HG03135 (cell line): ENCODE results near the gene ATF2.
A peak's percentile ranks its signal among the peaks of the same experiment; 100 is the strongest.
"Not testable (repeated sequence)": the region's sequence is repeated elsewhere in the genome, so short reads cannot be mapped to it uniquely, and the experiment has no call there.

ENCODE experiments used
- ATAC-seq: cut with Tn5 transposase; IDR thresholded peaks from one replicate; pipeline ENCODE4 v1.9.1; 2021; ENCODE audit warnings: mild to moderate bottlenecking, moderate library complexity; ENCODE audit not compliant: unreplicated experiment

ATF2 gene

GRCh38 chr2:175167076-175167791 is 769 bp downstream of the ATF2 start:
- ATAC-seq, result no peak

GRCh38 chr2:175166216-175166824 is 1.7 kb downstream of the ATF2 start:
- ATAC-seq, result no peak

GRCh38 chr2:175164235-175164634 is 3.8 kb downstream of the ATF2 start:
- no peak for ATAC-seq

GRCh38 chr2:175158894-175159293 is 9.1 kb downstream of the ATF2 start:
- ATAC-seq, result no peak

GRCh38 chr2:175156534-175156933 is 11.5 kb downstream of the ATF2 start:
- no peak for ATAC-seq

GRCh38 chr2:175154661-175155082 is 13.3 kb downstream of the ATF2 start:
- ATAC-seq, result peak; percentile 76

- peak; percentile 64 for ATAC-seq
Observed at GRCh38 chr2:175152242-175152641, 15.8 kb downstream of the ATF2 start.

GRCh38 chr2:175151791-175152190 is 16.2 kb downstream of the ATF2 start:
- no peak for ATAC-seq

- no peak for ATAC-seq
Observed at GRCh38 chr2:175147186-175147585, 20.8 kb downstream of the ATF2 start.

- ATAC-seq, result no peak
Observed at GRCh38 chr2:175143678-175144077, 24.3 kb downstream of the ATF2 start.

GRCh38 chr2:175143191-175143590 is 24.8 kb downstream of the ATF2 start:
- no peak for ATAC-seq

- ATAC-seq, result no peak
Observed at GRCh38 chr2:175140332-175140731, 27.7 kb downstream of the ATF2 start.

GRCh38 chr2:175137793-175138192 is 30.2 kb downstream of the ATF2 start:
- ATAC-seq, result no peak

GRCh38 chr2:175136334-175137215 is 31.4 kb downstream of the ATF2 start:
- peak; percentile 59 for ATAC-seq

GRCh38 chr2:175135862-175136261 is 32.1 kb downstream of the ATF2 start:
- ATAC-seq, result no peak

GRCh38 chr2:175135177-175135576 is 32.8 kb downstream of the ATF2 start:
- no peak for ATAC-seq

- ATAC-seq, result no peak
Observed at GRCh38 chr2:175131252-175131651, 36.8 kb downstream of the ATF2 start.

- no peak for ATAC-seq
Observed at GRCh38 chr2:175126661-175127060, 41.3 kb downstream of the ATF2 start.

- ATAC-seq, result no peak
Observed at GRCh38 chr2:175123254-175123653, 44.7 kb downstream of the ATF2 start.

- peak; percentile 69 for ATAC-seq
Observed at GRCh38 chr2:175111200-175111657, 56.8 kb downstream of the ATF2 start.

- ATAC-seq, result not testable (repeated sequence)
Observed at GRCh38 chr2:175108091-175108490, 59.9 kb downstream of the ATF2 start.

GRCh38 chr2:175107146-175107545 is 60.9 kb downstream of the ATF2 start:
- no peak for ATAC-seq
